Spleen (tissue), 11 donors: ENCODE measurements around the gene LSMEM2. TPM values are rescaled to one million over a fixed set of nuclear protein-coding genes. Genes with fewer than 3 reads are reported as not detected.

Source experiments
- DNase-seq: peaks from one replicate; pipeline ENCODE4 v3.0.0-alpha.2; 2020
- H3K27ac ChIP-seq, 8 donors: fragments of 200-600 bp; sonication (generic) in 7 of 8; 1 replicate in 4 of 8; 2 replicates in 4 of 8; pipeline versions ENCODE4 v1.5.0 to v1.8.0; 2016 to 2021; ENCODE audit warnings: inconsistent platforms in 4 of 8, mild to moderate bottlenecking in 4 of 8, moderate library complexity in 1 of 8
- H3K27me3 ChIP-seq, 7 donors: fragments of 200-600 bp; sonication (generic) in 6 of 7; replicated peaks in 1 of 7; 1 replicate in 4 of 7; 2 replicates in 3 of 7; pipeline versions ENCODE4 v1.5.0 to v1.8.0; 2016 to 2021; ENCODE audit warnings: inconsistent platforms in 3 of 7, mild to moderate bottlenecking in 1 of 7
- H3K36me3 ChIP-seq, 6 donors: fragments of 200-600 bp; sonication (generic) in 5 of 6; 1 replicate in 4 of 6; 2 replicates in 2 of 6; pipeline versions ENCODE4 v1.5.0 to v1.8.0; 2016 to 2021; ENCODE audit warnings: inconsistent platforms in 2 of 6
- H3K4me1 ChIP-seq, 6 donors: fragments of 200-600 bp; sonication (generic) in 5 of 6; 1 replicate in 3 of 6; 2 replicates in 3 of 6; pipeline versions ENCODE4 v1.5.0 to v1.8.0; 2016 to 2021; ENCODE audit warnings: inconsistent platforms in 3 of 6
- H3K4me3 ChIP-seq, 8 donors: fragments of 200-600 bp; sonication (generic) in 7 of 8; 1 replicate in 4 of 8; 2 replicates in 4 of 8; pipeline versions ENCODE4 v1.5.0 to v1.8.0; 2016 to 2021; ENCODE audit warnings: inconsistent platforms in 4 of 8, mild to moderate bottlenecking in 4 of 8, moderate library complexity in 2 of 8
- H3K9me3 ChIP-seq, 8 donors: fragments of 200-600 bp; sonication (generic) in 7 of 8; 1 replicate in 4 of 8; 2 replicates in 4 of 8; pipeline versions ENCODE4 v1.5.0 to v1.8.0; 2016 to 2021; ENCODE audit warnings: inconsistent platforms in 4 of 8
- POLR2A ChIP-seq, 3 donors: fragments of 450-650 bp; IDR thresholded peaks; one replicate each; pipeline ENCODE4 v1.5.1; 2017; ENCODE audit warnings: antibody characterized with exemption in 3 of 3, mild to moderate bottlenecking in 1 of 3
- POLR2AphosphoS5 ChIP-seq, 3 donors: sonication (generic); formaldehyde crosslinking; IDR thresholded peaks; one replicate each; pipeline ENCODE4 v1.5.1; 2017; ENCODE audit warnings: antibody characterized with exemption in 3 of 3
- WGBS, 5 donors: extraction: QIAGEN DNeasy Blood & Tissue Kit in 3 of 5; methylation state at CpG; one replicate each; pipeline versions ENCODE4 v1.1.5 to v1.1.7; 2013 to 2018; 5-methylcytosine and 5-hydroxymethylcytosine counted together
- intact Hi-C: fragments of 100-400 bp; cut with DNase I; formaldehyde crosslinking; loops from one replicate; pipeline ENCODE4 v1.15.0; 2023; ENCODE audit warnings: low total_unique reads
- polyA plus RNA-seq, 3 donors: library from polyadenylated mRNA; stranded (reverse); fragments of 200-250 nt; gene quantifications; one replicate each; pipeline ENCODE4 v1.2.1, GENCODE V29; 2013
- total RNA-seq, 7 donors: library from RNA; depleted of rRNA in 3 of 7; stranded (reverse); fragments of >200 nt in 3 of 7; fragmentation: NEBNext Ultra II Directional in 4 of 7; extraction: Animal tissue kit (Norgen Biotek cat#: 25700) in 4 of 7; gene quantifications; one replicate each; pipeline versions ENCODE4 v1.1.0 to v1.2.1, GENCODE V29; 2016 to 2021
- TF ChIP-seq, protein P1 (sequence below), 11 experiments: fragments of 200-600 bp in 7 of 11; fragments of 450-650 bp in 4 of 11; sonication (generic) in 4 of 11; IDR thresholded peaks in 8 of 11; conservative IDR thresholded peaks in 3 of 11; 1 replicate in 7 of 11; 2 replicates in 4 of 11; pipeline versions ENCODE4 v1.4.0 to v1.8.0; 2016 to 2021; ENCODE audit warnings: antibody characterized with exemption in 11 of 11, inconsistent platforms in 4 of 11, mild to moderate bottlenecking in 1 of 11
- donor health status: healthy with polysubstance abuse.
- donor health status: DM: no; HTN: no; CAD: no; lungs with moderate emphysema.
- donor health status: DM: no; HTN: no; CAD: no.
- donor health status: Bipolar disorder and iron deficiency.
- donor health status: healthy.
- donor health status: DM: no; HTN: no; CAD: no.
- donor health status: DM: yes; HTN: yes; CAD: no.

LSMEM2 gene
- total and polyA plus RNA-seq, 10 donors = 0.06 to 0.46 (median 0.24) TPM; not detected in 6

DNA sequence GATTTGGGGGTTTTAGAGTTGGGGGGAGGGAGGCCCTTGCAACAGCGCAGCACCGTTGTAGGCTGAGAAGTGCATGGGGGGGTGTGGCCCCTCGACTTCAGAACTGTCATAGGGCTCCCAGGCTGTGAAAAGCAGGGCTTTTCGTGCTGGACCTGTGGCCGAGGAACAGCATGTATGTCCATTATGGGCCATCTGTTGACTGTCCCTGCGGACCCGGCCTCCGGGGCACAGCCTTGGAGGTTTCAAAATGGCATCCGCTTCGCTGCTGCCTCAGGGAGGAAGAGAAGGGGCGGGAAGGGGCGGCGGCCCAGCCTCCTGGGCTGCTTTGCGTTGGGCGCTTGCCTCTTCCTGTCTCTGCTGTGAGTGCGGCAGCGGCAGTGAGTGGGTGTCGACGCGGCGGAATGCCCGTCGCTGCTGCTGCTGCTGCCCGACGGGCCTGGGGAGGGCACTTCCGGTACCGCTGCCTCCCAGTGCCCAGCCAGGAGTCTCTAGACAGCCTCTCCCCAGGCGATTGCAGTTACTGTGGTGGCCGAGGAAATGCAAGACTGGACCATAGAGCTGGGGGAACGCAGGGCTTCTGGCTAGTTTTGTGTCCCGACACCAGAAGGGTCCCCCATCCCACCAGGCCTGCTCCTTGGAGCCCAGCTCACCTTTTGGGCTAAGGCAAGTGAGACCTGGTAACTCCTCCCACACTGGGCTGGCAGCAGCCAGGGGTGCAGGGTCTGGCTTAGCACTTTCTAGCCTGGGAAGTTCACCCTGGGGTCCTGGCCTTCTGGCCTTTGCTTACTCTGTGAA lies 40.9 kb upstream of the LSMEM2 start:
- Histone ChIP-seq H3K36me3 (peaks cover 0 to 37% (median 11%) of the 10 kb centered on the region in 6 donors), H3K27me3 (no peaks in the 10 kb centered on the region), H3K4me1 (peaks cover 52 to 76% (median 64%) of the 10 kb centered on the region in 6 donors), H3K9me3 (no peaks in the 10 kb centered on the region), H3K27ac (peak overlapping the region; percentile 94 to 99 (median 96)), H3K4me3 (peak overlapping the region; percentile 87 to 98 (median 92))
- WGBS, 5 donors = 0 to 1% (median 1%) methylated on average over 11 to 31 of the region's 31 CpGs
- intact Hi-C loops = loop anchor here (10.0 kb wide), 1 partner anchor 87 kb away; the partner anchor contains the start of genes HYAL2 and TUSC2
- DNase-seq = peak; percentile 99
- peak in 1 of 3 donors; percentile 75 for TF ChIP-seq POLR2A (IDR thresholded peaks at IDR 0.05)
- peak; percentile 93 to 98 (median 96) for TF ChIP-seq POLR2AphosphoS5 (IDR thresholded peaks at IDR 0.05)
- TF ChIP-seq, protein P1, sequence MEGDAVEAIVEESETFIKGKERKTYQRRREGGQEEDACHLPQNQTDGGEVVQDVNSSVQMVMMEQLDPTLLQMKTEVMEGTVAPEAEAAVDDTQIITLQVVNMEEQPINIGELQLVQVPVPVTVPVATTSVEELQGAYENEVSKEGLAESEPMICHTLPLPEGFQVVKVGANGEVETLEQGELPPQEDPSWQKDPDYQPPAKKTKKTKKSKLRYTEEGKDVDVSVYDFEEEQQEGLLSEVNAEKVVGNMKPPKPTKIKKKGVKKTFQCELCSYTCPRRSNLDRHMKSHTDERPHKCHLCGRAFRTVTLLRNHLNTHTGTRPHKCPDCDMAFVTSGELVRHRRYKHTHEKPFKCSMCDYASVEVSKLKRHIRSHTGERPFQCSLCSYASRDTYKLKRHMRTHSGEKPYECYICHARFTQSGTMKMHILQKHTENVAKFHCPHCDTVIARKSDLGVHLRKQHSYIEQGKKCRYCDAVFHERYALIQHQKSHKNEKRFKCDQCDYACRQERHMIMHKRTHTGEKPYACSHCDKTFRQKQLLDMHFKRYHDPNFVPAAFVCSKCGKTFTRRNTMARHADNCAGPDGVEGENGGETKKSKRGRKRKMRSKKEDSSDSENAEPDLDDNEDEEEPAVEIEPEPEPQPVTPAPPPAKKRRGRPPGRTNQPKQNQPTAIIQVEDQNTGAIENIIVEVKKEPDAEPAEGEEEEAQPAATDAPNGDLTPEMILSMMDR (IDR thresholded peaks at IDR 0.05 in 8 of 11, conservative IDR thresholded peaks at IDR 0.05 in 3 of 11) = peak in 1 of 11 experiments; percentile 30

DNA sequence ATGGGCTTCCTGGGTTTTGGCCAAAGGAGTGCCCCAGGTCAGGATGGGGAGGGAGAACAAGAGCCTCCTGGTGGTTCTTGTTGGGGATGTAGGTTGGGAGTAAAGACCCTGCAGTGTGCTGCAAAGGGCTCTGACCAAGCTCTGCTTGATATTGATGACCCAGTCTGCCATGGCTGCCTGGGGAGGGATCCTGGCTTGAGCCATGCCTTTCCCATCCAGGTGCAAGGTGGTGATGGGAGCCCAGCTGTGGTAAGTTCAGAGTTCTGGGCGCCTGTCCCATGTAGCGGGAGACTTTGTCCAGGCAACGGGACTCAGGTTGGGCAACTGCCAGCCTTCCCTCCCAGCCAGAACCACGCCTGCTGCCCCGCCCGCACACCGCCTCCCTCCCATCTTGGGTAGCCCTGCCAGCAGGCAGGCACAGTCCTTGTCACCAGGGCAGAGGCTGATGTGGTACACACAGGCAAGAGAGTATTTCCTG lies 40.3 kb upstream of the LSMEM2 start:
- Histone ChIP-seq H3K27me3 (no peaks in the 10 kb centered on the region), H3K9me3 (no peaks in the 10 kb centered on the region), H3K4me3 (peak overlapping the region; percentile 87 to 98 (median 92)), H3K4me1 (peaks cover 58 to 77% (median 70%) of the 10 kb centered on the region in 6 donors), H3K36me3 (peaks cover 0 to 38% (median 11%) of the 10 kb centered on the region in 6 donors), H3K27ac (peak overlapping the region; percentile 94 to 99 (median 96))
- intact Hi-C loops = loop anchor here (10.0 kb wide), 1 partner anchor 86 kb away; the partner anchor contains the start of genes HYAL2 and TUSC2
- DNase-seq = peak; percentile 92
- TF ChIP-seq POLR2A (IDR thresholded peaks at IDR 0.05) (no peak), POLR2AphosphoS5 (IDR thresholded peaks at IDR 0.05) (peak; percentile 64 to 80 (median 68))
- TF ChIP-seq, protein P1 (IDR thresholded peaks at IDR 0.05 in 8 of 11, conservative IDR thresholded peaks at IDR 0.05 in 3 of 11) = peak in 1 of 11 experiments; percentile 17
- 25 to 54% (median 28%) methylated on average over 7 of the region's 7 CpGs; no CpG with 5 or more reads in 1 of the 5 donors for WGBS, 5 donors

DNA sequence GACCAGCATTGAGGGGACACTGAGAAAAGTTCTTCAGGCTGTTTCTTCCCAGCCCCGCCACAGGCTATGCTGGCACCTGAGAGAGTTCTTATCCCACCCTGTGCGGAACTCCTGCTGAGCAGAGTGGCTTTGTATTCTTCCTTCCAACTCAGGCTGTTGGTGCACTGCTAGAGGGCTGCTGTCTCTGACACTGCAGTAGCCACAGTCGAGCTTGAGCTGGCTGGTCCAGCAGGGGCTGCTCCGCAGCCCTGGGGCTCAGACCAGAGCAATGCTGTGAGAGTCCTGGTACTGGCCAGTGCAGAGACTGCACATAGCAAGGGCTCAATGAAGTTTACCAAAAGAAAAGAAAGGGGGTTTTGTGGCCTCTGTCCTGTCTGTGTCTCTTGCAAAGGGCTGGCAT lies 39.2 kb upstream of the LSMEM2 start:
- WGBS, 5 donors = 48 to 82% (median 75%) methylated on average over 3 to 4 of the region's 4 CpGs

More for the DNA sequence above, 39.2 kb upstream of the LSMEM2 start:
- peaks cover 0 to 49% (median 17%) of the 10 kb centered on the region in 6 donors for H3K36me3 ChIP-seq
- H3K9me3 ChIP-seq = no peaks in the 10 kb centered on the region
- peak overlapping the region; percentile 48 to 99 (median 96) for H3K27ac ChIP-seq
- no peak for DNase-seq
- intact Hi-C loops = loop anchor here (10.0 kb wide), 1 partner anchor 85 kb away; the partner anchor contains the start of genes HYAL2 and TUSC2
- H3K4me3 ChIP-seq = peak overlapping the region in 4 of 8 donors; percentile 1 to 98 (median 96)
- H3K4me1 ChIP-seq = peaks cover 69 to 79% (median 75%) of the 10 kb centered on the region in 6 donors
- H3K27me3 ChIP-seq = no peaks in the 10 kb centered on the region
- TF ChIP-seq, protein P1 (IDR thresholded peaks at IDR 0.05 in 8 of 11, conservative IDR thresholded peaks at IDR 0.05 in 3 of 11) = no peak
- TF ChIP-seq POLR2A (IDR thresholded peaks at IDR 0.05) (no peak), POLR2AphosphoS5 (IDR thresholded peaks at IDR 0.05) (no peak)
